HL-60 (cell line): ENCODE measurements around the gene RAB1B.

ENCODE experiments used
- DNase-seq, 2 experiments: peaks; one replicate each; pipeline ENCODE4 v3.0.0-alpha.2; 2010 to 2020; ENCODE audit warnings: low read depth in 1 of 2, low spot score in 1 of 2
- H3K27ac ChIP-seq: fragments of 250-450 bp; sonication (Bioruptor Pico); replicated peaks from 2 replicates; pipeline ENCODE4 v1.5.1; 2020; ENCODE audit warnings: mild to moderate bottlenecking, moderate library complexity
- H3K27me3 ChIP-seq: fragments of 250-450 bp; sonication (Bioruptor Pico); 2 replicates; pipeline ENCODE4 v1.5.1; 2021; ENCODE audit warnings: mild to moderate bottlenecking, moderate library complexity; ENCODE audit not compliant: insufficient read depth, poor library complexity, severe bottlenecking
- H3K4me3 ChIP-seq: replicated peaks from 2 replicates; pipeline ENCODE4 v1.5.1; 2011; ENCODE audit warnings: mild to moderate bottlenecking, control low read depth, low read length; ENCODE audit not compliant: insufficient read depth
- CTCF ChIP-seq: IDR thresholded peaks from one replicate; pipeline ENCODE4 v1.5.1; 2011; ENCODE audit warnings: low read length, control low read depth, inconsistent platforms; ENCODE audit not compliant: insufficient read depth
- GABPA ChIP-seq: IDR thresholded peaks from 2 replicates; pipeline ENCODE4 v1.6.1; 2012; ENCODE audit warnings: low read depth
- POLR2AphosphoS5 ChIP-seq: IDR thresholded peaks from 2 replicates; pipeline ENCODE4 v1.6.1; 2012; ENCODE audit warnings: low read depth
- REST ChIP-seq: IDR thresholded peaks from 2 replicates; pipeline ENCODE4 v1.6.1; 2012; ENCODE audit warnings: low read depth; ENCODE audit not compliant: insufficient replicate concordance
- SPI1 ChIP-seq: IDR thresholded peaks from 2 replicates; pipeline ENCODE4 v1.6.1; 2012; ENCODE audit warnings: low read depth, mild to moderate bottlenecking, borderline replicate concordance

Gene RAB1B

GRCh38 chr11:66315498-66315885 lies 47.1 kb downstream of the RAB1B start:
- TF ChIP-seq GABPA (no peak), POLR2AphosphoS5 (no peak), CTCF (no peak), REST (no peak), SPI1 (no peak)
- no peak overlapping the region for H3K27ac ChIP-seq
- H3K4me3 ChIP-seq = no peak overlapping the region
- DNase-seq = no peak
- H3K27me3 ChIP-seq = no peaks in the 10 kb centered on the region

- Histone ChIP-seq H3K27me3 (no peaks in the 10 kb centered on the region), H3K4me3 (no peak overlapping the region), H3K27ac (no peak overlapping the region)
- TF ChIP-seq POLR2AphosphoS5 (no peak), REST (no peak), CTCF (no peak), SPI1 (no peak), GABPA (no peak)
- DNase-seq = no peak
Observed at GRCh38 chr11:66315921-66316811, 47.7 kb downstream of the RAB1B start.

GRCh38 chr11:66316849-66317251 lies 48.4 kb downstream of the RAB1B start, which contains the start of gene CD248:
Gene CD248 (minus strand): TSS chr11:66317044. CDS start chr11:66317027, 17 bp downstream.
- H3K27me3 ChIP-seq = no peaks in the 10 kb centered on the region
- peak within 1 kb of the TSS; percentile 68 for H3K27ac ChIP-seq
- TF ChIP-seq GABPA (no peak), POLR2AphosphoS5 (no peak), SPI1 (no peak), REST (no peak), CTCF (no peak)
- no peak within 1 kb of the TSS for H3K4me3 ChIP-seq
- no peak for DNase-seq
